K562 (cell line): Measurements from ENCODE around the gene CPE.

Experiments used
- ZBTB43 ChIP-seq: sonication (generic); formaldehyde crosslinking; IDR thresholded peaks from 2 replicates; pipeline ENCODE4 v1.8.0; 2023; ENCODE audit warnings: mild to moderate bottlenecking, missing genetic modification reagents
- ZNF140 ChIP-seq: fragments of 250-450 bp; sonication (Bioruptor Pico); IDR thresholded peaks from 2 replicates; pipeline ENCODE4 v1.8.0; 2021; ENCODE audit warnings: moderate library complexity, mild to moderate bottlenecking, inconsistent platforms
- TF ChIP-seq, protein P1 (sequence below), 2 experiments: fragments of 450-650 bp; conservative IDR thresholded peaks; 2 replicates each; pipeline ENCODE4 v1.6.1; 2017; ENCODE audit warnings: mild to moderate bottlenecking in 2 of 2, moderate library complexity in 2 of 2

DNA sequence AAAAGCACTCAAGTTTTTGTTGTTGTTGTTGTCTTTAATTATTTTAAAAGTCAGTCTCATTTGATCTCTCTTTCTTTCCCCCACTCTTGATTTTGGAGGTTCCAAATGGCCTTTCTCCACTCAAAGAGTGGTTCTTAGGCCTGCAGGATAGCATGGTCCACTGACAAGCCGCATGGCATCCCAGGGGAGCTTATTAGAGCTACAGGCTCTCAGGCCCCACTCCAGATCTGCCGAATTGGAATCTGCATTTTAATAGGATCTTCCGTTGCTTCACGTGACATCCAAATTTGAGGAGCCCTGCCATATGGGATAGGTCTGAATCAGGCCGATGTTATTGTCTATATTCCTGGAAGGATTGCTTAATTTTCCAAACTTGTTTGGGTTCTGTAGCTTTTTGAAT is 72.1 kb downstream of the CPE start:
- TF ChIP-seq, protein P1, sequence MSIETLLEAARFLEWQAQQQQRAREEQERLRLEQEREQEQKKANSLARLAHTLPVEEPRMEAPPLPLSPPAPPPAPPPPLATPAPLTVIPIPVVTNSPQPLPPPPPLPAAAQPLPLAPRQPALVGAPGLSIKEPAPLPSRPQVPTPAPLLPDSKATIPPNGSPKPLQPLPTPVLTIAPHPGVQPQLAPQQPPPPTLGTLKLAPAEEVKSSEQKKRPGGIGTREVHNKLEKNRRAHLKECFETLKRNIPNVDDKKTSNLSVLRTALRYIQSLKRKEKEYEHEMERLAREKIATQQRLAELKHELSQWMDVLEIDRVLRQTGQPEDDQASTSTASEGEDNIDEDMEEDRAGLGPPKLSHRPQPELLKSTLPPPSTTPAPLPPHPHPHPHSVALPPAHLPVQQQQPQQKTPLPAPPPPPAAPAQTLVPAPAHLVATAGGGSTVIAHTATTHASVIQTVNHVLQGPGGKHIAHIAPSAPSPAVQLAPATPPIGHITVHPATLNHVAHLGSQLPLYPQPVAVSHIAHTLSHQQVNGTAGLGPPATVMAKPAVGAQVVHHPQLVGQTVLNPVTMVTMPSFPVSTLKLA (conservative IDR thresholded peaks at IDR 0.05): no peak
- TF ChIP-seq ZNF140 (CRISPR knock-in tag): no peak
- TF ChIP-seq ZBTB43 (CRISPR knock-in tag): no peak
